Measurements from ENCODE around the gene SMAD3.

- TF ChIP-seq CTCF (IDR thresholded peaks at IDR 0.05 in 2 of 3, conservative IDR thresholded peaks at IDR 0.05 in 1 of 3; ENCODE audit: control insufficient read depth in 2 of 3, extremely low read depth in 1 of 3, insufficient read depth in 1 of 3, low read depth in 3 of 3, low read length in 3 of 3) (no peak), STAT1 (conservative IDR thresholded peaks at IDR 0.05) (no peak), ETV6 (conservative IDR thresholded peaks at IDR 0.05 in 1 of 2, IDR thresholded peaks at IDR 0.05 in 1 of 2; ENCODE audit: borderline replicate concordance in 1 of 2, low read depth in 1 of 2) (no peak), SP1 (IDR thresholded peaks at IDR 0.05; ENCODE audit: low read depth, low read length) (no peak), IRF3 (IDR thresholded peaks at IDR 0.05) (no peak), BRCA1 (IDR thresholded peaks at IDR 0.05; ENCODE audit: low read depth, low read length) (no peak), ZBTB4 (CRISPR knock-in tag; IDR thresholded peaks at IDR 0.05) (no peak), PAX5 (IDR thresholded peaks at IDR 0.05; ENCODE audit: borderline replicate concordance, low read depth, low read length) (no peak), POLR2A (IDR thresholded peaks at IDR 0.05; ENCODE audit: low read depth, low read length) (no peak), RFX5 (IDR thresholded peaks at IDR 0.05; ENCODE audit: low read depth, low read length) (no peak)
- TF ChIP-seq, protein P1, sequence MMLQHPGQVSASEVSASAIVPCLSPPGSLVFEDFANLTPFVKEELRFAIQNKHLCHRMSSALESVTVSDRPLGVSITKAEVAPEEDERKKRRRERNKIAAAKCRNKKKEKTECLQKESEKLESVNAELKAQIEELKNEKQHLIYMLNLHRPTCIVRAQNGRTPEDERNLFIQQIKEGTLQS (IDR thresholded peaks at IDR 0.05; ENCODE audit: borderline replicate concordance, extremely low read depth, low read depth, low read length) = no peak
Observed at GRCh38 chr15:67097424-67097823, 32.0 kb downstream of the SMAD3 start.
